Activated CD8-positive, alpha-beta T cell treated with anti-CD3 and anti-CD28 coated beads, Interleukin-2, amount 10 ng/mL, durations not matched to agents 7 days and 5 days (primary cell): ENCODE data around the gene FRRS1. TPM values are rescaled to one million over a fixed set of nuclear protein-coding genes. Genes with fewer than 3 reads are reported as not detected.

Source experiments
- ATAC-seq: fragments of 150-1000 bp; cut with Tn5 transposase; one replicate; pipeline ENCODE4 v1.10.0; 2021; ENCODE audit warnings: moderate library complexity
- CTCF ChIA-PET: fragments of 350-600 bp; sonication (Branson Sonifier 250); formaldehyde crosslinking; loops from one replicate; lab custom pipeline; 2021; ENCODE audit warnings: antibody characterized with exemption; lab: Charles Lee
- POLR2A ChIA-PET: fragments of 350-600 bp; sonication (Branson Sonifier 250); formaldehyde crosslinking; loops from one replicate; lab custom pipeline; 2021; ENCODE audit warnings: antibody characterized with exemption; lab: Charles Lee
- DNase-seq: peaks from one replicate; pipeline ENCODE4 v3.0.0-alpha.2; 2020
- H3K27ac Mint-ChIP-seq: one replicate; pipeline ENCODE4 v1.8.0; 2021; ENCODE audit warnings: mild to moderate bottlenecking, mixed read lengths
- H3K27me3 Mint-ChIP-seq: one replicate; pipeline ENCODE4 v1.8.0; 2021; ENCODE audit warnings: low read depth, mixed read lengths
- H3K36me3 Mint-ChIP-seq: one replicate; pipeline ENCODE4 v1.8.0; 2021; ENCODE audit warnings: low read depth, mixed read lengths
- H3K4me1 Mint-ChIP-seq: one replicate; pipeline ENCODE4 v1.8.0; 2021; ENCODE audit warnings: low read depth, mixed read lengths
- H3K4me3 Mint-ChIP-seq: one replicate; pipeline ENCODE4 v1.8.0; 2021; ENCODE audit warnings: mild to moderate bottlenecking, mixed read lengths
- H3K9me3 Mint-ChIP-seq: one replicate; pipeline ENCODE4 v1.8.0; 2022; ENCODE audit warnings: mixed read lengths; ENCODE audit not compliant: insufficient read depth
- total RNA-seq, 2 experiments: library from RNA; stranded (reverse); gene quantifications; one replicate each; pipeline ENCODE4 v1.2.3, GENCODE V29; 2021

Gene FRRS1
- total RNA-seq, 2 experiments from 2014 or later: 4.7 to 5.0 TPM

DNA sequence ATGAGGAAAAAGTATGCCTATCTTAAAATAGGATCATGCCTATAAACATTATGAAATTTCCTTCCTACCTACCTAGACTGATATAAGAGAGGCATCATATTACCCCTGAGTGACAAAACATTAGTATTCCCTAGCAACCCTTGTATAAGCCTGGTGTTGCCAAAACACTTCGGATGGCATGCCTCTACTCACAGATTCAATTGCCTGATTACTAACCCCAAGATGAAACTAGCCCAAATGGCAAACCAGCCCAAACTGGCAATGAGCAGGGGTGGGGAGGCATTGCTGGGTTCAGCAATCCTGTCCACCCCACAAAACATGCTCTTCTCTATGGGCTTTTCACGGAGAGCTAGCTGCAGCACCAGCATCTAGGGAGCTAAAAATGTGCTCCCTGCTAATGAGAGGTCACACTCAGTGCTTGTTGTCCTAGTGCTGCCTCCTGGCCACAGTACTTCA lies 106.7 kb downstream of the FRRS1 start:
- Mint-ChIP-seq H3K27me3 (peaks cover 12% of the 10 kb centered on the region), H3K4me3 (no peak overlapping the region), H3K27ac (no peak overlapping the region), H3K9me3 (no peaks in the 10 kb centered on the region), H3K4me1 (no peaks in the 10 kb centered on the region), H3K36me3 (no peaks in the 10 kb centered on the region)
- ChIA-PET CTCF (interaction anchor here (0.9 kb wide), 1 partner anchor 31 kb away, joined by 3 read pairs; no protein-coding TSS in a partner anchor), POLR2A (no interaction called here)
- DNase-seq: no peak
- no peak for ATAC-seq

Other genes with a start within 250 kb of the FRRS1 start
- not detected for gene PALMD, start 120.5 kb downstream of the FRRS1 start, total RNA-seq
- 10 to 100 TPM; 10.8 to 12.0 TPM for gene AGL, start 83.7 kb upstream of the FRRS1 start, total RNA-seq
- 10 to 100 TPM; 18.3 to 18.8 TPM for gene SLC35A3, start 203.4 kb upstream of the FRRS1 start, total RNA-seq